Peyer's patch (tissue), 4 donors: ENCODE results near the gene RNF130. TPM values are rescaled to one million over a fixed set of nuclear protein-coding genes. Genes with fewer than 3 reads are reported as not detected.

ENCODE experiments used
- DNase-seq, 3 donors: peaks; one replicate each; pipeline ENCODE4 v3.0.0-alpha.2; 2017 to 2019
- H3K27ac ChIP-seq, 4 donors: fragments of 200-600 bp; sonication (generic); one replicate each; pipeline ENCODE4 v1.5.1; 2016 to 2019
- H3K27me3 ChIP-seq, 2 donors: fragments of 200-600 bp; sonication (generic); one replicate each; pipeline ENCODE4 v1.5.1; 2019
- H3K36me3 ChIP-seq, 3 donors: fragments of 200-600 bp; sonication (generic); one replicate each; pipeline ENCODE4 v1.5.1; 2016 to 2019
- H3K4me1 ChIP-seq, 4 donors: fragments of 200-600 bp; sonication (generic); one replicate each; pipeline ENCODE4 v1.5.1; 2016 to 2019
- H3K4me3 ChIP-seq, 4 donors: fragments of 200-600 bp; sonication (generic); 1 replicate in 3 of 4; 2 replicates in 1 of 4; pipeline ENCODE4 v1.5.1; 2016 to 2019; ENCODE audit warnings: mild to moderate bottlenecking in 1 of 4
- H3K9me3 ChIP-seq, 4 donors: fragments of 200-600 bp; sonication (generic); one replicate each; pipeline ENCODE4 v1.5.1; 2016 to 2019; ENCODE audit warnings: mild to moderate bottlenecking in 1 of 4
- POLR2A ChIP-seq, 2 donors: fragments of 450-650 bp; IDR thresholded peaks; one replicate each; pipeline ENCODE4 v1.5.1; 2017; ENCODE audit warnings: antibody characterized with exemption in 2 of 2, mild to moderate bottlenecking in 2 of 2, moderate library complexity in 2 of 2
- total RNA-seq, 4 donors: library from RNA; depleted of rRNA; stranded (reverse); fragments of >200 nt; gene quantifications; one replicate each; pipeline ENCODE4 v1.1.0, GENCODE V29; 2016
- TF ChIP-seq, protein P1 (sequence below), 6 experiments: fragments of 450-650 bp in 4 of 6; fragments of 200-600 bp in 2 of 6; sonication (generic) in 1 of 6; IDR thresholded peaks; one replicate each; pipeline ENCODE4 v1.5.1; 2017 to 2019; ENCODE audit warnings: antibody characterized with exemption in 6 of 6, mild to moderate bottlenecking in 3 of 6, moderate library complexity in 1 of 6

Gene RNF130
- total RNA-seq, 4 donors from 2014 or later = 29.7 to 54.5 (median 33.6) TPM

DNA sequence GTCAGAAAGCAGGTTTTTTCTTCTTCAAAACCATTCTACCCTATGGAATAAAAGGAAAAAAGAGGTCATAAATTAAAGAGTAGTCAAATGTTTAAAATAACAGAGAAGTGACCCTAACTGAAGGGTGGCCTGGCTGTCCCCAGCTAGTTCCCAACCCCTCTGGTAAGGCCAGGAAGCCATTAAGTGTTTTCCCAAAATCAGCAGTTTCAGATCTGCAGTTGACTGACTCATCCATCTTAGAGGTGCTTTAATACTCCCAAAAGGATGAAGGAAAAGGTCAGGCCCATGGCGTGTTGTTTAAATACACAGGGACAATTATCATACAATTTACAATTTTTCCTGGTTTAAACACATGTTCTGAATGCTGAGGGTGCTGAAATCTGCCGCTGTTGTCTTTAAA lies 115.9 kb downstream of the RNF130 start:
- H3K4me3 ChIP-seq = no peak overlapping the region
- DNase-seq = no peak
- no peaks in the 10 kb centered on the region for H3K4me1 ChIP-seq
- no peak for TF ChIP-seq POLR2A (IDR thresholded peaks at IDR 0.05)
- TF ChIP-seq, protein P1, sequence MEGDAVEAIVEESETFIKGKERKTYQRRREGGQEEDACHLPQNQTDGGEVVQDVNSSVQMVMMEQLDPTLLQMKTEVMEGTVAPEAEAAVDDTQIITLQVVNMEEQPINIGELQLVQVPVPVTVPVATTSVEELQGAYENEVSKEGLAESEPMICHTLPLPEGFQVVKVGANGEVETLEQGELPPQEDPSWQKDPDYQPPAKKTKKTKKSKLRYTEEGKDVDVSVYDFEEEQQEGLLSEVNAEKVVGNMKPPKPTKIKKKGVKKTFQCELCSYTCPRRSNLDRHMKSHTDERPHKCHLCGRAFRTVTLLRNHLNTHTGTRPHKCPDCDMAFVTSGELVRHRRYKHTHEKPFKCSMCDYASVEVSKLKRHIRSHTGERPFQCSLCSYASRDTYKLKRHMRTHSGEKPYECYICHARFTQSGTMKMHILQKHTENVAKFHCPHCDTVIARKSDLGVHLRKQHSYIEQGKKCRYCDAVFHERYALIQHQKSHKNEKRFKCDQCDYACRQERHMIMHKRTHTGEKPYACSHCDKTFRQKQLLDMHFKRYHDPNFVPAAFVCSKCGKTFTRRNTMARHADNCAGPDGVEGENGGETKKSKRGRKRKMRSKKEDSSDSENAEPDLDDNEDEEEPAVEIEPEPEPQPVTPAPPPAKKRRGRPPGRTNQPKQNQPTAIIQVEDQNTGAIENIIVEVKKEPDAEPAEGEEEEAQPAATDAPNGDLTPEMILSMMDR (IDR thresholded peaks at IDR 0.05) = no peak
- peaks cover 0 to 13% (median 0%) of the 10 kb centered on the region in 3 donors for H3K36me3 ChIP-seq
- H3K27me3 ChIP-seq = no peaks in the 10 kb centered on the region
- no peaks in the 10 kb centered on the region for H3K9me3 ChIP-seq
- H3K27ac ChIP-seq = no peak overlapping the region

DNA sequence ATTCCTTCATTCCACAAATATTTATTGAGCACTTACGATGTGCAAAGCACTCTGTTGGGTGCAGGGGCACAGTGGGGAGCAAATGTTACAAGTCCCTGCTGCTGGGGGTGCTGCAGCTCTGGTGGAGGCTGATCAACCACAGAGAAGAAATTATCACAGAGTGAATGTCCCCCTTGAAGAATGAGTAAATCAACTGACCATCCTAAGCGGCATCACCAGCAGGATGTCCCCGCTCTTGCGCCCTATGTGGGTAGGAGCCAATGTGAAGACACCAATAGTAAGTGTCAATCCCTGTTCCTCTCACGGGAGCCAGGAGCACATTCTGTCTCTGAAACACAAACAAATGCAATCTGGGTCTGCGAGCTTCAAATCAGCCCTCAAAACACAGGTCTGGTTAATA lies 116.5 kb downstream of the RNF130 start:
- H3K27me3 ChIP-seq = no peaks in the 10 kb centered on the region
- no peak for TF ChIP-seq POLR2A (IDR thresholded peaks at IDR 0.05)
- no peaks in the 10 kb centered on the region for H3K9me3 ChIP-seq
- H3K4me1 ChIP-seq = no peaks in the 10 kb centered on the region
- no peak for DNase-seq
- H3K4me3 ChIP-seq = no peak overlapping the region
- H3K27ac ChIP-seq = no peak overlapping the region
- H3K36me3 ChIP-seq = peaks cover 0 to 13% (median 0%) of the 10 kb centered on the region in 3 donors

DNA sequence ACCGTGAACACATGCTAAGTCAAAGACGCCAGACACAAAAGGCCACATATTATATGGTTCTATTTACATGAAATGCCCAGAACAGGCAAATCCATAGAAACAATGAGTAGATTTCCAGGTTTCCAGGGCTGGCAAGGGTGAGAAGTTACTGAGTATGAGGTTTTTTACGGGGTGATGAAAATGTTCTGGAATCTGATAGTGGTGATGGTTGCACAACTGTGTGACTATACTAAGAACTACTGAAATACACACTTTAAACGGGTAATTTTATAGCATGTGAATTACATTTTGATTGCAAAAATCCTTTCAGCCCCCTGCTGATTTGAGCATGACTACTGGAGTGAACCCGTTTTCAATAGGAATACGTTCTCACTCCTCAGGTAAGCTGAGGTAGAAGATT lies 117.1 kb downstream of the RNF130 start:
- Histone ChIP-seq H3K27me3 (no peaks in the 10 kb centered on the region), H3K27ac (no peak overlapping the region), H3K4me3 (no peak overlapping the region), H3K4me1 (no peaks in the 10 kb centered on the region), H3K36me3 (peaks cover 0 to 13% (median 0%) of the 10 kb centered on the region in 3 donors), H3K9me3 (no peaks in the 10 kb centered on the region)
- no peak for TF ChIP-seq POLR2A (IDR thresholded peaks at IDR 0.05)
- TF ChIP-seq, protein P1 (IDR thresholded peaks at IDR 0.05) = no peak
- DNase-seq = no peak

DNA sequence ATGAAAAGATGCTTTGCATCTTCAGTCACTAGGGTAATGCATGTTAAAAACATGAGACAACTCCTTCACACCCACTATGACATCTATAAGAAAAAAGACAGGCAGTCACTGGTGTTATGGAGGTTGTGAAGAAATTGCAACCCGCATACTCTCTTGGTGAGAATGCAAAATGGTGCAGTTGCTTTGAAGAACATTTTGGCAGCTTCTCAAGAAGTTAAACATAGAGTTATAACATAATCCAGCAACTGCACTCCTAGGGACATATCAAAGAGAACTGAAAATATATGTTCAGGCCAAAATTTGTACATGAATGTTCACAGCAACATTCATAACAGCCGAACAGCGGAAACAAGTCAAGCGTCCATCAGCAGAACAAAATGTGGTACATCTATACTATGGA lies 117.6 kb downstream of the RNF130 start:
- DNase-seq = no peak
- Histone ChIP-seq H3K9me3 (no peaks in the 10 kb centered on the region), H3K36me3 (peaks cover 0 to 13% (median 0%) of the 10 kb centered on the region in 3 donors), H3K4me1 (no peaks in the 10 kb centered on the region), H3K27ac (no peak overlapping the region), H3K4me3 (no peak overlapping the region), H3K27me3 (no peaks in the 10 kb centered on the region)
- TF ChIP-seq, protein P1 (IDR thresholded peaks at IDR 0.05) = no peak

DNA sequence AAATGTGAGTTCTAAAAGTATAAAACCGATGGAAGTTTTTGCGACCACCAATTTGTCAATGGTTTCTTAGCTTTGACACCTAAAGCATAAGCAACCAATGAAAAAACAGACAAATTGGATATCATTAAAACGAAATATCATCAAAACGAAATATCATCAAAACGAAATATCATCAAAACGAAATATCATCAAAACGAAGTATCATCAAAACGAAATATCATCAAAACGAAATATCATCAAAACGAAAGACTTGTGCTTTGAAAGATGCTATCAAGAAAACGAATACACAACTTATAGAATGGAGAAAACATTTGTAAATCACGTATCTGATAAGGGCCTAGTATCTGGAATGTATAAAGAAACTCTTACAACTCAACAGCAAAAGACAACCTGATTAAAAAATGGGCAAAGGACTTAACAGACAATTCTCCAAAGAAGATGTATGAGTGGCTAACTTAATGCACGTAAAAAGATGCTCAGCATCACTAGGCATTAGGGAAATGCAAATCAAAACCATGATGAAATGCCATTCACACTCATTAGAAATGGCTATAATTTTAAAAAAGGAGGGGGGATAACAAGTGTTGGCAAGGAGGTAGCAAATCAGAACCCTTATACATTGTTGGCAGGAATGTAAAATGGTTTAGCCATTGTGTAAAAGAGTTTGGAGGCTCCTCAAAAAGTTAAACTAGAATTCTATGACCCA lies 134.4 kb downstream of the RNF130 start:
- TF ChIP-seq, protein P1 (IDR thresholded peaks at IDR 0.05) = no peak
- no peak for TF ChIP-seq POLR2A (IDR thresholded peaks at IDR 0.05)
- H3K27ac ChIP-seq = no peak overlapping the region
- DNase-seq = no peak
- no peak overlapping the region for H3K4me3 ChIP-seq
- no peaks in the 10 kb centered on the region for H3K9me3 ChIP-seq
- no peaks in the 10 kb centered on the region for H3K27me3 ChIP-seq
- H3K36me3 ChIP-seq = no peaks in the 10 kb centered on the region
- no peaks in the 10 kb centered on the region for H3K4me1 ChIP-seq

DNA sequence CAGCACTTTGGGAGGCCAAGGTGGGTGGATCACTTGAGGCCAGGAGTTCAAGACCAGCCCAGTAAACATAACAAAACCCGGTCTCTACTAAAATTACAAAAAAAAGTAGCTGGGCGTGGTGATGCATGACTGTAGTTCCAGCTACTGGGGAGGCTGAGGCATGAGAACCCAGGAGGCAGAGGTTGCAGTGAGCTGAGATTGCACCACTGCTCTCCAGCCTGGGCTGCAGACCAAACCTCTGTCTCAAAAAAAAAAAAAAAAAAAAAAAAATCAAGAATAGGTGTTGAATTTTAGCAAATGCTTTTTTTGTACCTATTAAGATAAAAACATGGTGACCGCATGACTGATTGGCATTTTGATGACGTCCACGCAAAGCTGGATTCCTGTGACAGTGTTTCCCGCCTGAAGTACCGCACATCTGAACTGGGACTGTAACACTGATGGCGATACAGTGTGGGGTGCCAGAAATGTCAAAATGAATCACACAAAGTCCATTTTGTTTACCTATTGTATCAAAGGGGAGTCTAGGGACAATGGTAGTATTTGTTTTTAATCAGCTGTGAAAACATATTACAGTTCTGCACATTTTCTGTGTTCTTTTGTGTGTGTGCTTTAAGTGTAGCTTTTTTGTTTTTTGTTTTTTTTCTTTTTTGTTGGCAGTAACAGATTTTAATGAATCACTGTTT lies 140.6 kb downstream of the RNF130 start:
- H3K36me3 ChIP-seq = no peaks in the 10 kb centered on the region
- no peak overlapping the region for H3K4me3 ChIP-seq
- no peak for DNase-seq
- no peaks in the 10 kb centered on the region for H3K9me3 ChIP-seq
- no peaks in the 10 kb centered on the region for H3K27me3 ChIP-seq
- H3K27ac ChIP-seq = no peak overlapping the region
- H3K4me1 ChIP-seq = no peaks in the 10 kb centered on the region
- no peak for TF ChIP-seq POLR2A (IDR thresholded peaks at IDR 0.05)
- TF ChIP-seq, protein P1 (IDR thresholded peaks at IDR 0.05) = no peak
